Heart right ventricle (tissue), 16 donors: ENCODE measurements around the gene MAP3K1. TPM values are rescaled to one million over a fixed set of nuclear protein-coding genes. Genes with fewer than 3 reads are reported as not detected.
A peak's percentile ranks its signal among the peaks of the same experiment; 100 is the strongest.

Source experiments
- ATAC-seq, 8 donors: fragments of 200-7000 bp; cut with Tn5 transposase; one replicate each; pipeline ENCODE4 v1.9.1; 2020; ENCODE audit warnings: mild to moderate bottlenecking in 8 of 8, moderate library complexity in 8 of 8, moderate number of reproducible peaks in 1 of 8
- DNase-seq, 2 donors: peaks; one replicate each; pipeline ENCODE4 v3.0.0-alpha.2; 2020
- H3K27ac ChIP-seq, 10 donors: fragments of 200-600 bp; sonication (generic) in 2 of 10; one replicate each; pipeline versions ENCODE4 v1.5.0 to v1.8.0; 2020 to 2022; ENCODE audit warnings: mild to moderate bottlenecking in 3 of 10
- H3K27me3 ChIP-seq, 7 donors: fragments of 200-600 bp; one replicate each; pipeline ENCODE4 v1.8.0; 2021 to 2022; ENCODE audit warnings: mild to moderate bottlenecking in 2 of 7
- H3K36me3 ChIP-seq, 9 donors: fragments of 200-600 bp; sonication (generic) in 1 of 9; one replicate each; pipeline versions ENCODE4 v1.5.0 to v1.8.0; 2020 to 2022; ENCODE audit warnings: mild to moderate bottlenecking in 2 of 9
- H3K4me1 ChIP-seq, 9 donors: fragments of 200-600 bp; sonication (generic) in 1 of 9; one replicate each; pipeline versions ENCODE4 v1.5.0 to v1.8.0; 2020 to 2022; ENCODE audit warnings: mild to moderate bottlenecking in 4 of 9
- H3K4me3 ChIP-seq, 10 donors: fragments of 200-600 bp; sonication (generic) in 2 of 10; one replicate each; pipeline versions ENCODE4 v1.5.0 to v1.8.0; 2020 to 2022; ENCODE audit warnings: mild to moderate bottlenecking in 7 of 10, moderate library complexity in 2 of 10
- H3K9me3 ChIP-seq, 11 donors: fragments of 200-600 bp in 10 of 11; sonication (generic) in 2 of 11; one replicate each; pipeline versions ENCODE4 v1.5.0 to v1.8.0; 2013 to 2022; ENCODE audit warnings: mild to moderate bottlenecking in 2 of 11, control low read depth in 1 of 11, moderate library complexity in 1 of 11
- WGBS, 2 donors: extraction: QIAGEN DNeasy Blood & Tissue Kit; methylation state at CpG; one replicate each; pipeline ENCODE4 v1.1.7; 2013; ENCODE audit warnings: inconsistent platforms in 1 of 2; 5-methylcytosine and 5-hydroxymethylcytosine counted together
- intact Hi-C, 10 donors: fragments of 100-400 bp; cut with DNase I; formaldehyde crosslinking; loops; one replicate each; pipeline versions ENCODE4 v1.11.1 to v1.14.2; 2022
- polyA plus RNA-seq, 2 donors: library from polyadenylated mRNA; stranded (reverse); fragments of 200-250 nt; gene quantifications; one replicate each; pipeline ENCODE4 v1.2.3, GENCODE V29; 2013
- total RNA-seq, 10 donors: library from RNA; stranded (reverse); fragmentation: NEBNext Ultra II Directional in 3 of 10; extraction: Animal tissue kit (Norgen Biotek cat#: 25700) in 3 of 10; gene quantifications; one replicate each; pipeline versions ENCODE4 v1.2.1 to v1.2.4, GENCODE V29; 2021 to 2023
- TF ChIP-seq, protein P1 (sequence below), 9 donors: fragments of 200-600 bp; sonication (generic) in 2 of 9; IDR thresholded peaks; one replicate each; pipeline versions ENCODE4 v1.5.0 to v1.8.0; 2021 to 2022; ENCODE audit warnings: antibody characterized with exemption in 9 of 9, mild to moderate bottlenecking in 5 of 9, moderate library complexity in 1 of 9
- donor health status: Arrhythmogenic right ventricular cardiomyopathy.
- donor health status: ischemic (EF 13 %, LVEDD 7.1; RV severe dilation, severe dysfunction).
- donor health status: healthy with polysubstance abuse.
- donor health status: DM: no; HTN: yes; CAD: no.
- donor health status: DM: no; HTN: no; CAD: no.
- donor health status: ischemic (EF 25% LVEDD 6.9; RV normal size, moderate dysfunction).
- donor health status: ischemic (EF 25% LVEDD 5.7; RV mildly dilated, moderate dysfunction).
- donor health status: healthy.
- donor health status: DM: yes; HTN: yes; CAD: no.
- donor health status: Ischemic cardiomyopathy.
- donor health status: ischemic (EF 35%, LVEDD 5.7; RV mildly dilated, moderate dysfunction).
- donor health status: nonischemic (EF 11% LVEDD 7.7; RV severe dilation, severe dysfunction).
- donor health status: DM: yes; HTN: yes; CAD: no.
- donor health status: PGD.
- donor health status: ischemic (EF 29% LVEDD 5.4; RV normal size, mild dysfunction).
- donor health status: nonischemic (EF 23%, LVEDD 6.1; RV moderate dilation, normal function).

The MAP3K1 gene
- total and polyA plus RNA-seq, 12 donors: 1.7 to 13.3 (median 6.3) TPM

DNA sequence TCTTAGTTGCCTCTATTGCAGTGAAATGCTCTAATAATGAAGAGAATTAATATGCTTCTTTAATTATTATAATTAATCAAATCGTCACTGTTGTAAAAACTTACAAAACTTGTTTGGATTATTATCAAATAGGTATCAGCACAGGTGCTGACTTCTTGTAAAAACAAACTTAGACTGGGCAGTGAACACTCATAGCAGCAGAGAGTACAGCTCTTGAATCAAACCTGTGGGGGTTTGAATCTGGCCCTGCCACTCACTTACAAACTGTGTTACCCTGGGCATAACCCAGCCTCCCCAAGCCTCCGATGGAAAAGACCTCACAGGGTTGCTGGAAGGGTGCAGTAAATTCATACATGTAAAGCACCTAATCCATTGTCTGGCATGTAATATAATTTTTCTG is 35.1 kb downstream of the MAP3K1 start:
- Histone ChIP-seq H3K27ac (no peak overlapping the region), H3K27me3 (no peaks in the 10 kb centered on the region), H3K36me3 (no peaks in the 10 kb centered on the region), H3K4me3 (no peak overlapping the region), H3K9me3 (no peaks in the 10 kb centered on the region), H3K4me1 (peaks cover 5 to 100% (median 86%) of the 10 kb centered on the region in 9 donors)
- ATAC-seq: no peak
- no peak for DNase-seq
- WGBS, 2 donors: 91 to 92% methylated on average over 2 of the region's 2 CpGs
- intact Hi-C loops: no loop called here
- TF ChIP-seq, protein P1, sequence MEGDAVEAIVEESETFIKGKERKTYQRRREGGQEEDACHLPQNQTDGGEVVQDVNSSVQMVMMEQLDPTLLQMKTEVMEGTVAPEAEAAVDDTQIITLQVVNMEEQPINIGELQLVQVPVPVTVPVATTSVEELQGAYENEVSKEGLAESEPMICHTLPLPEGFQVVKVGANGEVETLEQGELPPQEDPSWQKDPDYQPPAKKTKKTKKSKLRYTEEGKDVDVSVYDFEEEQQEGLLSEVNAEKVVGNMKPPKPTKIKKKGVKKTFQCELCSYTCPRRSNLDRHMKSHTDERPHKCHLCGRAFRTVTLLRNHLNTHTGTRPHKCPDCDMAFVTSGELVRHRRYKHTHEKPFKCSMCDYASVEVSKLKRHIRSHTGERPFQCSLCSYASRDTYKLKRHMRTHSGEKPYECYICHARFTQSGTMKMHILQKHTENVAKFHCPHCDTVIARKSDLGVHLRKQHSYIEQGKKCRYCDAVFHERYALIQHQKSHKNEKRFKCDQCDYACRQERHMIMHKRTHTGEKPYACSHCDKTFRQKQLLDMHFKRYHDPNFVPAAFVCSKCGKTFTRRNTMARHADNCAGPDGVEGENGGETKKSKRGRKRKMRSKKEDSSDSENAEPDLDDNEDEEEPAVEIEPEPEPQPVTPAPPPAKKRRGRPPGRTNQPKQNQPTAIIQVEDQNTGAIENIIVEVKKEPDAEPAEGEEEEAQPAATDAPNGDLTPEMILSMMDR (IDR thresholded peaks at IDR 0.05): no peak

DNA sequence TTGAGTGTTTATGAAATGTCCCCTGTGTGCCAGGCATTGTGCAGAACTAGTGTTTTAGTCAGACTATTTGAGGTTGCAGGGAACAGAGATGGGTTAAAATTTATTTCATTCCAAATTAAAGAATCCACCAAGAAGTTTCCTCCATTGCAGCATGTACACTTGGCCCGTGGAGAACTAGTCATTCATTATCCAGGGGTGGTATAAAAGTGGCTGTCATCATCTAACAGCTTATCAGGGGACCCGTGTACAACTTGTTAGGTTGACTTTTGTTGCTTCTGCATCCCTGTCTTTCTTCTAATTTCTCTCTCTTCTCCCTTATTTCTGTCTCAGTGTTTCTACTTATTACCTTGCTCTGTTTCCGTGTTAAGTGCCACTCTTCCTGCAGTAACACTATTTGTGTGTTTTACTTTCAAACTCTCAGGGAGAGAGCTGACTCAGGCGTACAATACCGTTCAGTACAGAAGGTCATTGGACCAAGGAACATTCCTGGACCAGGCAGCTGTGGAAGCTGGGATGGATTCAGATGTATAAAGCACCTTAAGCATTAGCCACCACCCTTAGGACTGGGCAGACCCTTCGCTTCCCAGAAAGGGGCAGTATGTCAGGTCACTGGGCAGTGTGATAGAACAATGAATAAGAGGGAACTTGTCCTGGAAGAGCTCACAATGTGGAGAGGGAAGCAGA is 36.1 kb downstream of the MAP3K1 start:
- 31% methylated on average over 6 of the region's 6 CpGs for WGBS, 2 donors
- H3K9me3 ChIP-seq: no peaks in the 10 kb centered on the region
- no peak for DNase-seq
- intact Hi-C loops: no loop called here
- H3K4me3 ChIP-seq: no peak overlapping the region
- H3K27me3 ChIP-seq: no peaks in the 10 kb centered on the region
- peak; percentile 19 to 69 (median 58) for ATAC-seq
- peak overlapping the region in 4 of 10 donors; percentile 6 to 52 (median 26) for H3K27ac ChIP-seq
- no peaks in the 10 kb centered on the region for H3K36me3 ChIP-seq
- TF ChIP-seq, protein P1 (IDR thresholded peaks at IDR 0.05): no peak
- H3K4me1 ChIP-seq: peaks cover 5 to 100% (median 86%) of the 10 kb centered on the region in 9 donors

DNA sequence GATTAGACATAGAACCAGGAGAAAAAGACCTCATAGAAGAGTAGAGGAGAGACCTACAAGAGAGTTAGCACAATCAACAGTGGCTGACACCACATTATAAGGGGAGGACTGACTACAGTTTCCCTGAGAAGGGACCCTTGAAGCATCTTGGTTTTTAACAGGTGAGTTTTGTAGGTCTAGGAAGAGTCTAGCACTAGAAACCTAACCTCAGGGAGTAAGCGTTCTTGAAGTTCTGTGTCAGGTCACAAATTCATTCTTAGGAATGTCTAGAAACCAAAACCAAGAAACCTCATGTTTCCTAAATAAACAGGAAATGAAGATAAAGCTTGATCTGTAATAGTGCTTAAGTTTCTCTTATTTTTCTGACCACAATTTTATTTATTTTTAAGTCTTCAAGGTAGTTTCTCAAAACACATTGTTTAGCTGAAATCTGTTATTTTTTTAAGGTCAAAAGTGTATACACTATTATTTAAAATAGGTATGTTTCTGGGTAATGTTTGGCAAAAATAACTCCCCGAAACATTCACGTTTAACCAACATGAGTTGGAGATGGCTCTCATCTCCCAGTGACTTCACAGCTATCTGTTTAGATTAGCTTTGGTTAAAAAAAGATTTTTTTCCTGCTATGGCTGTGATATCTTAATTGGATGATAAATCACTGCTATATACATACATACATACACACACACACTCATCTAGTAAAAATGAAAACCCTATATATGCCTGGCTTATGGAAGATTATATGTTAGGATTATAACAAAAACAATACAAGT is 37.1 kb downstream of the MAP3K1 start:
- WGBS, 2 donors: 39 to 43% methylated on average over 3 of the region's 3 CpGs
- Histone ChIP-seq H3K27me3 (no peaks in the 10 kb centered on the region), H3K4me3 (no peak overlapping the region), H3K27ac (peak overlapping the region in 5 of 10 donors; percentile 5 to 52 (median 34)), H3K4me1 (peaks cover 3 to 99% (median 86%) of the 10 kb centered on the region in 9 donors), H3K36me3 (peaks cover 0 to 5% (median 0%) of the 10 kb centered on the region in 9 donors), H3K9me3 (no peaks in the 10 kb centered on the region)
- intact Hi-C loops: no loop called here
- DNase-seq: no peak
- peak in 1 of 8 donors; percentile 53 for ATAC-seq
- TF ChIP-seq, protein P1 (IDR thresholded peaks at IDR 0.05): no peak

DNA sequence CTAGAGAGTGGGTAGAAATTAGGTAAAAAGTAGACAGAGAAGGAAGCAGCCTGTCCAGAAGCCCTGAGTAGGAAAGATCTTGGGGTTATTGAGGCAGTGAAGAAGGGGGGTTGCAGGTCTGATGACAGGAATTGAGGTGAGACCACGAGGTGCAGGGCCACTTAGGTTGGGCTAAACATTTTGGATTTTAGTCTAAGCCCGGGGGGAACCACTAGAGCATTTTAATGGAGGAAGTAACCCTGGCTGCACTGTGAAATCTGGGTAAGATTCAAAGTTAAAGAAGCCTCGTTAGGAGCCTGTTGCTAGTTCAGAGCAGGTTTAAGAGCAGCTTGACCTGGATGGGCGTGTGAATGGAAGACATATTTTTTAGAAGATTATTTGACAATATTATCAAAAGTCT is 38.3 kb downstream of the MAP3K1 start:
- Histone ChIP-seq H3K4me3 (no peak overlapping the region), H3K27ac (no peak overlapping the region), H3K36me3 (peaks cover 0 to 18% (median 0%) of the 10 kb centered on the region in 9 donors), H3K27me3 (no peaks in the 10 kb centered on the region), H3K9me3 (no peaks in the 10 kb centered on the region), H3K4me1 (peaks cover 3 to 93% (median 73%) of the 10 kb centered on the region in 9 donors)
- 70 to 74% methylated on average over 4 of the region's 4 CpGs for WGBS, 2 donors
- peak in 1 of 8 donors; percentile 23 for ATAC-seq
- intact Hi-C loops: no loop called here
- TF ChIP-seq, protein P1 (IDR thresholded peaks at IDR 0.05): no peak
- no peak for DNase-seq
